Endothelial cell of umbilical vein (primary cell): Measurements from ENCODE around the gene PTPRD. TPM values are rescaled to one million over a fixed set of nuclear protein-coding genes. Genes with fewer than 3 reads are reported as not detected.

Experiments used
- BruUV-seq: library from RNA; stranded (reverse); fragments of 400-500 nt; replicated peaks from 2 replicates; lab custom pipeline; 2021; lab: Mats Ljungman, UMichigan
- CTCF ChIA-PET: fragments of 300-600, 350-600 bp; sonication (Branson Sonifier 250); formaldehyde crosslinking; loops from one replicate; lab custom pipeline; 2021; ENCODE audit warnings: antibody characterized with exemption, inconsistent platforms; lab: Charles Lee
- POLR2A ChIA-PET: fragments of 300-600, 350-600 bp; sonication (Branson Sonifier 250); formaldehyde crosslinking; loops from one replicate; lab custom pipeline; 2021; ENCODE audit warnings: antibody characterized with exemption, inconsistent platforms; lab: Charles Lee
- DNase-seq: peaks from one replicate; pipeline ENCODE4 v3.0.0-alpha.2; 2011; ENCODE audit warnings: low read depth, low spot score
- FAIRE-seq: peaks from 2 replicates; lab custom pipeline; 2011; peaks lifted over from hg19 to GRCh38; lab: Jason Lieb, UNC
- H2AFZ ChIP-seq: 2 replicates; pipeline ENCODE4 v1.6.0; 2012; ENCODE audit warnings: low read depth, low read length, control low read depth, inconsistent platforms
- H3K27ac ChIP-seq: 2 replicates; pipeline ENCODE4 v1.5.1; 2011; ENCODE audit warnings: low read depth, mild to moderate bottlenecking, control low read depth, low read length, moderate library complexity; ENCODE audit not compliant: insufficient read depth
- H3K27me3 ChIP-seq, 2 experiments: 2 replicates each; pipeline versions ENCODE4 v1.6.0 to v1.6.1; 2011; ENCODE audit warnings: low read length in 2 of 2, mixed read lengths in 1 of 2; ENCODE audit not compliant: control insufficient read depth in 2 of 2, insufficient read depth in 2 of 2
- H3K36me3 ChIP-seq, 2 experiments: 2 replicates in 1 of 2; 3 replicates in 1 of 2; pipeline ENCODE4 v1.5.1; 2011; ENCODE audit warnings: low read length in 2 of 2, mild to moderate bottlenecking in 1 of 2, moderate library complexity in 1 of 2; ENCODE audit not compliant: control insufficient read depth in 2 of 2, insufficient read depth in 2 of 2; ENCODE audit errors: extremely low read depth in 1 of 2
- H3K4me1 ChIP-seq: 3 replicates; pipeline ENCODE4 v1.5.1; 2011; ENCODE audit warnings: mild to moderate bottlenecking, low read length; ENCODE audit not compliant: control insufficient read depth, insufficient read depth; ENCODE audit errors: extremely low read depth
- H3K4me2 ChIP-seq: 2 replicates; pipeline ENCODE4 v1.6.1; 2011; ENCODE audit warnings: low read length, control low read depth, mixed read lengths; ENCODE audit not compliant: insufficient read depth
- H3K4me3 ChIP-seq, 3 experiments: fragments of 200-600 bp in 1 of 3; sonication (generic), shearing (Covaris generic) in 1 of 3; replicated peaks in 1 of 3; 2 replicates each; pipeline ENCODE4 v1.5.1; 2011 to 2016; ENCODE audit warnings: control low read depth in 3 of 3, low read length in 3 of 3, mild to moderate bottlenecking in 2 of 3, inconsistent platforms in 1 of 3, low read depth in 1 of 3, moderate library complexity in 1 of 3; ENCODE audit not compliant: insufficient read depth in 1 of 3
- H3K79me2 ChIP-seq: 2 replicates; pipeline ENCODE4 v1.6.0; 2012; ENCODE audit warnings: low read length, inconsistent platforms; ENCODE audit not compliant: control insufficient read depth, insufficient read depth
- H3K9ac ChIP-seq: replicated peaks from 2 replicates; pipeline ENCODE3; 2011; ENCODE audit warnings: low read length, control low read depth; ENCODE audit not compliant: insufficient read depth; ENCODE audit errors: extremely low read depth
- H3K9me1 ChIP-seq: replicated peaks from 3 replicates; pipeline ENCODE4 v1.6.0; 2011; ENCODE audit warnings: mild to moderate bottlenecking, low read length; ENCODE audit not compliant: control insufficient read depth, insufficient read depth; ENCODE audit errors: extremely low read depth
- H3K9me3 ChIP-seq: replicated peaks from 2 replicates; pipeline ENCODE4 v1.5.1; 2012; ENCODE audit warnings: low read length, inconsistent platforms; ENCODE audit not compliant: control insufficient read depth, insufficient read depth
- H4K20me1 ChIP-seq: replicated peaks from 2 replicates; pipeline ENCODE3; 2011; ENCODE audit warnings: mild to moderate bottlenecking, low read length; ENCODE audit not compliant: control insufficient read depth, insufficient read depth; ENCODE audit errors: extremely low read depth
- CTCF ChIP-seq, 2 donors: IDR thresholded peaks; 1 replicate in 1 of 2; 2 replicates in 1 of 2; pipeline ENCODE4 v1.5.1; 2011; ENCODE audit warnings: low read length in 2 of 2, mild to moderate bottlenecking in 2 of 2, moderate library complexity in 2 of 2, control low read depth in 1 of 2, inconsistent platforms in 1 of 2, low read depth in 1 of 2; ENCODE audit not compliant: insufficient read depth in 1 of 2; ENCODE audit errors: extremely low read depth in 1 of 2
- EZH2 ChIP-seq: IDR thresholded peaks from 2 replicates; pipeline ENCODE4 v1.6.1; 2012; ENCODE audit warnings: borderline replicate concordance, low read depth, mild to moderate bottlenecking, moderate library complexity, low read length, inconsistent platforms; ENCODE audit not compliant: severe bottlenecking
- FOS ChIP-seq: IDR thresholded peaks from 2 replicates; pipeline ENCODE4 v1.6.1; 2011; ENCODE audit warnings: mild to moderate bottlenecking, low read length, moderate library complexity, borderline replicate concordance; ENCODE audit not compliant: insufficient read depth
- GATA2 ChIP-seq: IDR thresholded peaks from 2 replicates; pipeline ENCODE4 v1.7.0; 2011; ENCODE audit warnings: low read depth, mild to moderate bottlenecking, moderate library complexity, mixed read lengths, low read length; ENCODE audit not compliant: insufficient read length, insufficient read depth
- JUN ChIP-seq: IDR thresholded peaks from 2 replicates; pipeline ENCODE4 v1.6.1; 2011; ENCODE audit warnings: borderline replicate concordance, low read depth; ENCODE audit not compliant: insufficient read length, insufficient read depth
- MAX ChIP-seq: IDR thresholded peaks from 2 replicates; pipeline ENCODE4 v1.6.1; 2011; ENCODE audit not compliant: insufficient read depth, insufficient read length
- MYC ChIP-seq: IDR thresholded peaks from one replicate; pipeline ENCODE4 v1.6.1; 2011; ENCODE audit warnings: mild to moderate bottlenecking, low read depth, low read length
- POLR2A ChIP-seq: IDR thresholded peaks from 2 replicates; pipeline ENCODE4 v1.6.1; 2012; ENCODE audit warnings: low read depth, mild to moderate bottlenecking, control low read depth, low read length
- POLR2AphosphoS5 ChIP-seq: IDR thresholded peaks from 2 replicates; pipeline ENCODE4 v1.6.1; 2012; ENCODE audit warnings: low read depth, mild to moderate bottlenecking, control low read depth, low read length, moderate library complexity; ENCODE audit not compliant: insufficient read depth
- dilution Hi-C: fragments of 300-500 bp; cut with MboI; formaldehyde crosslinking; loops from one replicate; pipeline ENCODE4 v1.15.0; 2019; ENCODE audit warnings: low sequenced_read_pairs; ENCODE audit not compliant: extremely low pct_ligation_motif_present
- intact Hi-C: fragments of 100-400 bp; cut with micrococcal nuclease; formaldehyde crosslinking; loops from one replicate; pipeline ENCODE4 v1.10.0; 2022
- polyA plus RNA-seq, 4 experiments: library from polyadenylated mRNA; depleted of rRNA in 3 of 4; stranded (reverse) in 3 of 4; unstranded in 1 of 4; fragments of >200 nt; gene quantifications; 2 replicates each; pipeline versions ENCODE4 v1.2.1 to v1.2.3, GENCODE V29; 2011 to 2012; ENCODE audit warnings: missing spikeins in 1 of 4
- total RNA-seq: library from RNA; stranded (reverse); gene quantifications from 2 replicates; pipeline ENCODE4 v1.2.3, GENCODE V29; 2021

The PTPRD gene
- total and polyA plus RNA-seq, 2 donors (not counting 3 experiments of a cell fraction or from before 2014, with no cell fraction given) = 5.5 to 5.7 TPM

- Histone ChIP-seq H3K4me2 (no peak overlapping the region), H4K20me1 (no peaks in the 10 kb centered on the region), H3K9me3 (no peaks in the 10 kb centered on the region), H3K36me3 (no peaks in the 10 kb centered on the region), H3K4me1 (no peaks in the 10 kb centered on the region), H3K9me1 (no peaks in the 10 kb centered on the region), H3K79me2 (no peaks in the 10 kb centered on the region), H3K27ac (no peak overlapping the region), H3K4me3 (no peak overlapping the region), H2AFZ (no peak overlapping the region), H3K9ac (no peak overlapping the region), H3K27me3 (no peaks in the 10 kb centered on the region)
- BruUV-seq = no TSS peak
- TF ChIP-seq FOS = no peak
- TF ChIP-seq POLR2AphosphoS5 = no peak
- TF ChIP-seq MAX = no peak
- no peak for TF ChIP-seq JUN
- TF ChIP-seq GATA2 = no peak
- TF ChIP-seq POLR2A = no peak
- no peak for TF ChIP-seq EZH2
- TF ChIP-seq CTCF (IDR thresholded peaks at IDR 0.05; ENCODE audit: extremely low read depth in 1 of 2, insufficient read depth in 1 of 2, low read depth in 1 of 2, low read length in 2 of 2) = no peak
- TF ChIP-seq MYC = no peak
- ChIA-PET POLR2A (no interaction called here), CTCF (interaction anchor here (1.3 kb wide), 1 partner anchor 25 kb away, joined by 3 read pairs; no protein-coding TSS in a partner anchor)
- intact Hi-C loops = loop anchor here (5.0 kb wide), 1 partner anchor 50 kb away; no protein-coding TSS in a partner anchor
- dilution Hi-C loops = no loop called here
- DNase-seq (no peak), FAIRE-seq (no peak)
Measured at GRCh38 chr9:8457055-8457454, 2155.7 kb downstream of the PTPRD start.
